Skin of body (tissue), 2 donors: ENCODE results near the gene EWSR1. TPM values are rescaled to one million over a fixed set of nuclear protein-coding genes. Genes with fewer than 3 reads are reported as not detected.

Experiments used
- small RNA-seq: library from RNA; depleted of rRNA; stranded (forward); fragments of <200 nt; gene quantifications from one replicate; pipeline ENCODE3, GENCODE V24; 2014; ENCODE audit warnings: low replicate concordance
- total RNA-seq: library from RNA; depleted of rRNA; stranded (reverse); fragments of >200 nt; gene quantifications from one replicate; pipeline ENCODE4 v1.2.3, GENCODE V29; 2014

EWSR1 gene
- total RNA-seq, 1 donor from 2014 or later: 117 TPM

Small RNA genes within 50 kb of the gene (small RNA-seq; reads per million reads assigned to genes)
- not detected for gene MIR3653

Other genes with a start within 250 kb of the EWSR1 start
- gene C22orf31, start 206.4 kb upstream of the EWSR1 start, total RNA-seq: 0.20 TPM
- 30.4 TPM for gene KREMEN1, start 195.2 kb upstream of the EWSR1 start, total RNA-seq
- gene EMID1, start 62.4 kb upstream of the EWSR1 start, total RNA-seq: 18.5 TPM
- 9.0 TPM for gene RHBDD3, start 287 bp upstream of the EWSR1 start, total RNA-seq
- gene GAS2L1, start 38.4 kb downstream of the EWSR1 start, total RNA-seq: 5.7 TPM
- 0.39 TPM for gene RASL10A, start 47.4 kb downstream of the EWSR1 start, total RNA-seq
- 27.0 TPM for gene AP1B1, start 120.3 kb downstream of the EWSR1 start, total RNA-seq
- gene RFPL1, start 170.3 kb downstream of the EWSR1 start, total RNA-seq: not detected
- gene NEFH, start 211.9 kb downstream of the EWSR1 start, total RNA-seq: 1.3 TPM